Measurements from ENCODE around the gene RBBP7. TPM values are rescaled to one million over a fixed set of nuclear protein-coding genes. Genes with fewer than 3 reads are reported as not detected.

RBBP7 gene
- total RNA-seq, result 163 and 164 TPM in 2 replicates

DNA sequence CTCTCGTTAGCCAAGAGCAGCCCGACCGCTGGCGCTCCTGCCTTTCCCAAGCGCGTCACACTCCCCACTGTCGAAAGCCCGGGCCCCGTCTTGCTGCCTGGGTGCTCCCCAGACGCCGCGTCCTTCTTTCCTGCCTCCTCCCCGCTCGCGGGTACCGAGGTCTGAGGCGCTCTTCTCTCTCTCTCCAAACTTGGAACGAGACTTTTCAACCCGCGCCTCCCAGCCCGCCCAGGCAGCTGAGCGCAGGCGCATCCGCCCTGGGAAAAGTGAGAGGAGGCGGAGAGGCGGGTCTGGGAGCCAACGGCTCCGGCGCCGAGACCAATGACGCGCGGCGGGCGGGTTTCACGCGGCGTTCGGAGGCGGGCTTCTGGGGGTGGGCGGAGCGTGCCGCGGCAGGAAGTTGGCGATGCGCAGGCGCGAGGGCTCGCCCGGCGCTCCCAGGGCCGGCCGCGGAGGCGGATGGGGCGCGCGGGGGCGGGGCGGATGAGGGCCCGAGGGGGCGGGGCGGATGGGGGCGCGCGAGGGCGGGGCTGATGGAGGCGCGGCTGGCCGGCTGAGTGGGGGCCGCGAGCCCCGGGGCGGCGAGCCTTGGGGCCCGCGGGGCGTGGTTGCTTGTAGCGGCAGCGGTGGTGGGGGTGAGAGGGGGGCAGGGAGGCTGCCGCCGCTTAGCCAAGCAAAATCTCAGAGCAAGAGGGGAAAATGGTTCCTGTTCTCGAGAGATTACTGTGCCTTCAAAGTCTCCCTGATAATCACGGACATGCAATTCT is at the start of gene RBBP7:
Gene RBBP7 (minus strand): TSS at position 268 of the 767 bp plus-strand sequence. CDS start 309 bp downstream, outside the sequence.
- DNase-seq (ENCODE audit: low spot score), result peak; percentile 87
- Mint-ChIP-seq H3K9me3 (no peaks in the 10 kb centered on the region), H3K27me3 (ENCODE audit: low read depth) (peaks cover 5% of the 10 kb centered on the region), H3K36me3 (ENCODE audit: low read depth) (peaks cover 33% of the 10 kb centered on the region), H3K27ac (peak within 1 kb of the TSS; percentile 98), H3K4me3 (ENCODE audit: low read depth) (peak within 1 kb of the TSS; percentile 96), H3K4me1 (ENCODE audit: low read depth) (peaks cover 19% of the 10 kb centered on the region)
- intact Hi-C loops (cut with micrococcal nuclease), result loop anchor here (1.0 to 10.0 kb wide), 3 partner anchors 13 to 1195 kb away; partner anchors contain the start of gene TXLNG

DNA sequence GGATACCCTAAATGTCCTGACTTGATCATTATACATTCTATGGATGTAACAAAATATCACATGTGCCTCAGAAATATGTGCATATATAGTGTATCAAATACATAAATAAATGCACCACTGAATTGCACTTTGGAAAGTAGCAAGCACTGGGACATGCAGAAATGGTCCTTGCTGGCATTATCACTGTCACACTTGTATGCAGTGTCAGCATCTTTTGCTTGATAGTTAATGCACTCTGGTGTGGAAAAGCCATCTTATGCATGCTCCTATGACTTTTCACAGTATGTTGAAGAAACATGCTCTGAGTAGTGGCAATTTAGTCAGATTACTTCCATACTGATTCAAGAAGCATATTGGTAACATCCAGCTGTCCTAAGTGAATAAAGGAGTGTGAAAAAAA is 48.8 kb upstream of the RBBP7 start:
- Mint-ChIP-seq H3K36me3 (ENCODE audit: low read depth) (no peaks in the 10 kb centered on the region), H3K27me3 (ENCODE audit: low read depth) (peaks cover 3% of the 10 kb centered on the region), H3K4me3 (ENCODE audit: low read depth) (no peak overlapping the region), H3K4me1 (ENCODE audit: low read depth) (no peaks in the 10 kb centered on the region), H3K27ac (no peak overlapping the region), H3K9me3 (no peaks in the 10 kb centered on the region)
- intact Hi-C loops (cut with micrococcal nuclease), result no loop called here
- DNase-seq (ENCODE audit: low spot score), result no peak

DNA sequence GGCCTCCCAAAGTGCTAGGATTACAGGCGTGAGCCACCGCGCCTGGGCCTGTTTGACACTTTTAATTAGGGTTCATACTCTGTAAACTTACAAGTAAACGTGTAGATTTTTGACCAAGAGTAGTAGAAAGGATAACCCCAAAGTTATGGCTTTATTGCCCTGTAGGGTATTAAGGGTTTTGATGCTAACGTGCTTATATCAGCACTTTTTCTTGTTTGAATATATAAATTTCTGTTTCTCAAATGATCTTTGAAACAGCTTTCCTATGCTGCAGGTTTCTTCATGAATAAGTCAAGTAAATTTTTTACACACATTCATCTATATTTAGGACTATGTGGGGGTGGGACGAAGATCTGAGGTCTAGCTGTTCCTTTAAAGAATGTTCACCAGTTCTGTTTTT is 47.0 kb upstream of the RBBP7 start:
- peaks cover 3% of the 10 kb centered on the region for H3K27me3 Mint-ChIP-seq (ENCODE audit: low read depth)
- no peak overlapping the region for H3K4me3 Mint-ChIP-seq (ENCODE audit: low read depth)
- DNase-seq (ENCODE audit: low spot score), result no peak
- H3K9me3 Mint-ChIP-seq, result no peaks in the 10 kb centered on the region
- no peaks in the 10 kb centered on the region for H3K4me1 Mint-ChIP-seq (ENCODE audit: low read depth)
- intact Hi-C loops (cut with micrococcal nuclease), result no loop called here
- no peak overlapping the region for H3K27ac Mint-ChIP-seq
- no peaks in the 10 kb centered on the region for H3K36me3 Mint-ChIP-seq (ENCODE audit: low read depth)

GRCh38 chrX:16916561-16916960 is 46.4 kb upstream of the RBBP7 start:
- H3K9me3 Mint-ChIP-seq, result no peaks in the 10 kb centered on the region
- no peak for DNase-seq (ENCODE audit: low spot score)
- peaks cover 3% of the 10 kb centered on the region for H3K27me3 Mint-ChIP-seq (ENCODE audit: low read depth)
- no peak overlapping the region for H3K4me3 Mint-ChIP-seq (ENCODE audit: low read depth)
- no peak overlapping the region for H3K27ac Mint-ChIP-seq
- intact Hi-C loops (cut with micrococcal nuclease), result no loop called here
- H3K4me1 Mint-ChIP-seq (ENCODE audit: low read depth), result no peaks in the 10 kb centered on the region
- H3K36me3 Mint-ChIP-seq (ENCODE audit: low read depth), result no peaks in the 10 kb centered on the region

- Mint-ChIP-seq H3K4me3 (ENCODE audit: low read depth) (no peak overlapping the region), H3K4me1 (ENCODE audit: low read depth) (no peaks in the 10 kb centered on the region), H3K36me3 (ENCODE audit: low read depth) (no peaks in the 10 kb centered on the region), H3K27me3 (ENCODE audit: low read depth) (peaks cover 3% of the 10 kb centered on the region), H3K9me3 (no peaks in the 10 kb centered on the region), H3K27ac (no peak overlapping the region)
- intact Hi-C loops (cut with micrococcal nuclease), result no loop called here
- DNase-seq (ENCODE audit: low spot score), result no peak
These were observed 43.9 kb upstream of the RBBP7 start for GRCh38 chrX:16914058-16914457.

GRCh38 chrX:16910376-16910775 is 40.2 kb upstream of the RBBP7 start:
- Mint-ChIP-seq H3K27ac (no peak overlapping the region), H3K4me1 (ENCODE audit: low read depth) (no peaks in the 10 kb centered on the region), H3K36me3 (ENCODE audit: low read depth) (no peaks in the 10 kb centered on the region), H3K27me3 (ENCODE audit: low read depth) (no peaks in the 10 kb centered on the region), H3K4me3 (ENCODE audit: low read depth) (no peak overlapping the region), H3K9me3 (no peaks in the 10 kb centered on the region)
- intact Hi-C loops (cut with micrococcal nuclease), result no loop called here
- DNase-seq (ENCODE audit: low spot score), result no peak

DNA sequence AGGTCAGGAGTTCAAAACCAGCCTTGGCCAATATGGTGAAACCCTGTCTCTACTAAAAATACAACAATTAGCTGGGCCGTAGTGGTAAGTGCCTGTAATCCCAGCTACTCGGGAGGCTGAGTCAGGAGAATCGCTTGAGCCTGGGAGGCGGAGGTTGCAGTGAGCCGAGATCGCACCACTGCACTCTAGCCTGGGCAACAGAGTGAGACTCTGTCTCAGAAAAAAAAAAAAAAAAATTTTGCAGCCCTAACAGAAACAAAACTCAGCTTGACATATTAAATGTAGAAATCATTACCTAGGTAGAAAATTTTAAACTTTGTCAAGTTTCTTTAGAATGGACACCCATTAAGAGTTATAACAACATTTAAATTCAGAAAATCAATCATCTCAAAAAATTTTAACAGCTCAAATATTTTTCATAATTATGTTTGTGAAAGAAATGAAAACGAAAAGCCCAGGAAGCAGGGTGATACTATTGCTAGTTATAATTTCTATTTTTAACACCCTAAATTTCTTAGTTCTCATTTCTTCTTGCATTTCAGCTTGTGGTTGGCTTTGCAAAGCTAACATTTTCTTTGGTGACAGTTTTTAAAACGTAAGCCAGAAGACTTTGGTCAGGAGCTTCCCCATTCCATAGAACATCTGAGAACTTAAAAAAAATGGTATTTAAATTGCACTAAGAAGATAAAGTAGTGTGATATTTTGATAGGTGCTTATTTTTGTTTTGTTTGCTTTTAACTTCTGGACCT is 33.3 kb upstream of the RBBP7 start:
- H3K4me3 Mint-ChIP-seq (ENCODE audit: low read depth), result no peak overlapping the region

DNA sequence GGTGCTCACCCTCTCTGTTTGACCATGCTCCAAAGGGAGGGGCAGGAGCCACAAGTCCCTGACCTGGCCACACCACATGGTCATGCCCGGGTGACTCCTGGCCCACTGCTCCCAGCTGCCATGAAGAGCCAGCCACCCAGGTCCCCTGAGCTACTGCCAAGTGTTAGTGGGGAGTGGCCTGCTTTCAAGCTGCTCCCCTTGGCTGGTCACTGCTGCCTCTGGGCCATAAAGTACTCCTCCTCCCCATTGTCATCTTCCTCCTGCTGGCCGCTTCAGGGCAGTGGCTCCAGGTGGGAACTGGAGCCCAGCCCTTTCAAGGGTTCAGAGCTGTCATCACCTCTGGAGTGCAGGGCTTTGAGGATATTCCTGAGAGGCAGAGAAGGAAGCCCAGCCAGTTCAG is 27.3 kb upstream of the RBBP7 start:
- H3K27ac Mint-ChIP-seq, result no peak overlapping the region
- no peak for DNase-seq (ENCODE audit: low spot score)
- no peak overlapping the region for H3K4me3 Mint-ChIP-seq (ENCODE audit: low read depth)
- intact Hi-C loops (cut with micrococcal nuclease), result no loop called here
- H3K27me3 Mint-ChIP-seq (ENCODE audit: low read depth), result peaks cover 4% of the 10 kb centered on the region
- H3K9me3 Mint-ChIP-seq, result no peaks in the 10 kb centered on the region
- peaks cover 5% of the 10 kb centered on the region for H3K4me1 Mint-ChIP-seq (ENCODE audit: low read depth)
- H3K36me3 Mint-ChIP-seq (ENCODE audit: low read depth), result no peaks in the 10 kb centered on the region

More for the DNA sequence above, 33.3 kb upstream of the RBBP7 start:
- no peaks in the 10 kb centered on the region for H3K9me3 Mint-ChIP-seq
- no peaks in the 10 kb centered on the region for H3K4me1 Mint-ChIP-seq (ENCODE audit: low read depth)
- no peak for DNase-seq (ENCODE audit: low spot score)
- intact Hi-C loops (cut with micrococcal nuclease), result no loop called here
- H3K27me3 Mint-ChIP-seq (ENCODE audit: low read depth), result peaks cover 2% of the 10 kb centered on the region
- no peak overlapping the region for H3K27ac Mint-ChIP-seq
- no peaks in the 10 kb centered on the region for H3K36me3 Mint-ChIP-seq (ENCODE audit: low read depth)

DNA sequence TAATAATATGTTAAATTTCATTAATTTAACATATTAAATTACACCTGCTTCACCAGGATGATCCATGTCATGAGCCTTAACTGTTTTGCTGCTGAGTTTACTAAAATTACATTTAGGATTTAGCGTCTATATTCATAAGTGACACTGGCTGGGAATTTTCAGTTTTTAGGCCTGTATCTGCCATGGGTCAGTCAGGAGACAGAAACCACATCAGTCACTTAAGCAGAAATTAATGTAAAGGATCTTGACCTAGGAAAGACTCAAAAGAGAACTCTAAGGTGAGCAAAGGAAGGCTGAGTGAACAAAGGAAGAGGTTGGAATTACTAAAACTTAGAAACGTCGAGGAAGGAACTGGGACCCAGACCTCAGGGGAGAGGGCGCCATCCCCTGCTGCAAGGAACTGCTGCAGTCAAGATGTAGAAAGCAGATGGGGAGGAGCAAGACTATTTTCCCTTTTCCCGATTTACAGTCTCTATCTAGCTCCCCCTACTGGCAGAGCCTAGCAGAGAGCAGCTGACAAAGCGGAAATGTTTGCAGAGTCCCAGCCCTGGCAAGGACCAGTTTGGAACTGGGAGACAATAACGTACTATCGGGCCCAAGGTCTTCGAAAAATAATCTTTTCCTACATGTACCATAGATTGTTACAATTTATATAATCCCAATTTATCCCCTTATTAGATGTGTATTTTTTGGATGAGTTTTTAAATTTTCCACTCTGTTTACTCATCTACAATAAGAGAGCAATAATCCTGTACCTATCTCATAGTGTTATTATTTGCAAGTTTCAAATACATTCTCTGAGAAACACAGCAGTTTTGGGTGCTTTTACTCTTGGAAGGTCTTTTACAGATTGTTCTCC is 22.6 kb upstream of the RBBP7 start:
- intact Hi-C loops (cut with micrococcal nuclease), result loop anchor here (2.0 kb wide), 1 partner anchor 66 kb away; no protein-coding TSS in a partner anchor
- peak; percentile 28 for DNase-seq (ENCODE audit: low spot score)
- Mint-ChIP-seq H3K36me3 (ENCODE audit: low read depth) (no peaks in the 10 kb centered on the region), H3K9me3 (no peaks in the 10 kb centered on the region), H3K4me1 (ENCODE audit: low read depth) (peaks cover 12% of the 10 kb centered on the region), H3K27me3 (ENCODE audit: low read depth) (peaks cover 8% of the 10 kb centered on the region), H3K4me3 (ENCODE audit: low read depth) (no peak overlapping the region), H3K27ac (no peak overlapping the region)

GRCh38 chrX:16885628-16886027 is 15.5 kb upstream of the RBBP7 start:
- DNase-seq (ENCODE audit: low spot score), result no peak
- intact Hi-C loops (cut with micrococcal nuclease), result no loop called here
- H3K27ac Mint-ChIP-seq, result no peak overlapping the region
- H3K36me3 Mint-ChIP-seq (ENCODE audit: low read depth), result no peaks in the 10 kb centered on the region
- no peak overlapping the region for H3K4me3 Mint-ChIP-seq (ENCODE audit: low read depth)
- peaks cover 6% of the 10 kb centered on the region for H3K27me3 Mint-ChIP-seq (ENCODE audit: low read depth)
- no peaks in the 10 kb centered on the region for H3K9me3 Mint-ChIP-seq
- peaks cover 14% of the 10 kb centered on the region for H3K4me1 Mint-ChIP-seq (ENCODE audit: low read depth)

DNA sequence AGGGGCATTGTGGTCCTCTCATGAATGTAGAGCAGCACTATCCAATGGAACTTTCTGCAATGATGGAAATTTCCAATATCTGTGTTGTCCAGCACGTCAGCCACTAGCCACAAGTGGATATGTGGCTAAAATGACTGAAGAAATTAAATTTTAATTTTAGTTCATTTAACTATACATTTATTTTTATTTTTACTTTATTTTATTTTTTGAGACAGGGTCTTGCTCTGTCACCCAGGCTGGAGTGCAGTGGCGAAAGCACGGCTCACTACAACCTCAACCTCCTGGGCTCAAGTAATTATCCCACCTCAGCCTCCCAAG is 13.3 kb upstream of the RBBP7 start:
- Mint-ChIP-seq H3K9me3 (no peaks in the 10 kb centered on the region), H3K4me1 (ENCODE audit: low read depth) (peaks cover 8% of the 10 kb centered on the region), H3K27me3 (ENCODE audit: low read depth) (peaks cover 12% of the 10 kb centered on the region), H3K4me3 (ENCODE audit: low read depth) (no peak overlapping the region), H3K36me3 (ENCODE audit: low read depth) (no peaks in the 10 kb centered on the region), H3K27ac (no peak overlapping the region)
- DNase-seq (ENCODE audit: low spot score), result no peak
- intact Hi-C loops (cut with micrococcal nuclease), result loop anchor here (1.0 kb wide), 1 partner anchor 163 kb away; no protein-coding TSS in a partner anchor

DNA sequence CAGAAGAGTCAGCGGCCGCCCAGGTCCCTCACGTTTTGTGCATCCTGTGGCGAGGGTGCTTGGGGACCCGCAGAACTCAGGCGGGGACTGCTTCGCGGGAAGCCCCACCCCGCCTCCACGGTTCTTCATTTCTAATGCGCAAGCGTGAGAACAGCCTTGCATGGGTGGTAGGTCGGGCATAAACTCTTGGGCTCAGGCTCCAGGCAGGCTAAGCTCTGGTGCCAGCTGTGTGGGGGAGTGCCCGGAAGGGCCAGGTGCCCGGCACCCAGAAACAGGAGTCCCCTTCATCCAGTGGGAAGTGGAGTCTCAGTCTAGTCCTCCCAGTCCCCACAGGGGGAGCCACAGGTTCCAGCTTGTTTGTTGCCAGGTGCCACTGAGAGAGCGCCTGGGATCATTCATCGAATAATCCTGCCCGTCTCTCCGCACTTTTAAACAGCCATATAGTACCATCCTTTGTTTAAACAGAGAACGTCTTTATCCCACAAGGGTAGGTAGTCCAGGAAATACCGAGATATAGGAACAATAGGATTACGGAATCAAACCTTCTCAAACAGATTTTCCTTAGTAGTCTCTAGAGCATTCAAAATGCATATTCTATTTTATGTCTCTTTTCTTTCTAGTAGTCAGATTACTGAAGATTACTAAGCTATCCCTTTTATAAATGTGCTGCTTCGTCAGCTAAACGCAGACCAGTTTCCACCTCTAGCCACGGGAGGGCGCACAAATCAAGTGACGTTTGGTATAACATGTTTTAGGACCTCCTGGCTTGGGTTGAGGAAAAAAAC is 12.7 kb upstream of the RBBP7 start:
- Mint-ChIP-seq H3K27me3 (ENCODE audit: low read depth) (peaks cover 10% of the 10 kb centered on the region), H3K4me3 (ENCODE audit: low read depth) (peak overlapping the region; percentile 74), H3K36me3 (ENCODE audit: low read depth) (no peaks in the 10 kb centered on the region), H3K27ac (no peak overlapping the region), H3K4me1 (ENCODE audit: low read depth) (peaks cover 8% of the 10 kb centered on the region), H3K9me3 (no peaks in the 10 kb centered on the region)
- intact Hi-C loops (cut with micrococcal nuclease), result loop anchor here (1.0 kb wide), 1 partner anchor 163 kb away; no protein-coding TSS in a partner anchor
- DNase-seq (ENCODE audit: low spot score), result peak; percentile 46
